Amniotic epithelial cell (primary cell): ENCODE results near the gene SIT1.

Experiments used
- DNase-seq: peaks from one replicate; pipeline ENCODE4 v3.0.0-alpha.2; 2010; ENCODE audit warnings: low read depth

Gene SIT1

GRCh38 chr9:35682520-35683315 lies 32.0 kb upstream of the SIT1 start:
- DNase-seq: no peak

DNA sequence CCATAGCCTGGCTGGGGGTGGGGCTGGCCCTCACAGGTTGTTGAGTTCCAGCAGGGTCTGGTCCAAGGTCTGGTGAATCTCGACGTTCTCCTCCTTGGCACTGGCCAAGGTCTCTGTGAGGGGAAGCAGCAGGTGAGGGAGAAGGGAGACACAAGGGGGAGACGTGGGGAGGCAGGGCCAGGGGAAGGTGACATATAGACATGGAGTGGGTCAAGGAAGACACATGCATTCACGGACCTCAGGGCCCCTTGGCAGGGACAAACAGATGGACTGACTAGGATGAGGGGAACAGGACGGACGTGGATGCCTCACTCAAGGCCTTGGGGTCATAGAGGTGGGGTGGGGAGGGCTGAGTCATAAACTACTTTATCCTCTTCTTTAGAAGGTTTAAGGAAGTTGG lies 31.3 kb upstream of the SIT1 start:
- DNase-seq: peak; percentile 45

- DNase-seq: peak; percentile 55
These were observed 30.7 kb upstream of the SIT1 start for GRCh38 chr9:35681341-35682002.

DNA sequence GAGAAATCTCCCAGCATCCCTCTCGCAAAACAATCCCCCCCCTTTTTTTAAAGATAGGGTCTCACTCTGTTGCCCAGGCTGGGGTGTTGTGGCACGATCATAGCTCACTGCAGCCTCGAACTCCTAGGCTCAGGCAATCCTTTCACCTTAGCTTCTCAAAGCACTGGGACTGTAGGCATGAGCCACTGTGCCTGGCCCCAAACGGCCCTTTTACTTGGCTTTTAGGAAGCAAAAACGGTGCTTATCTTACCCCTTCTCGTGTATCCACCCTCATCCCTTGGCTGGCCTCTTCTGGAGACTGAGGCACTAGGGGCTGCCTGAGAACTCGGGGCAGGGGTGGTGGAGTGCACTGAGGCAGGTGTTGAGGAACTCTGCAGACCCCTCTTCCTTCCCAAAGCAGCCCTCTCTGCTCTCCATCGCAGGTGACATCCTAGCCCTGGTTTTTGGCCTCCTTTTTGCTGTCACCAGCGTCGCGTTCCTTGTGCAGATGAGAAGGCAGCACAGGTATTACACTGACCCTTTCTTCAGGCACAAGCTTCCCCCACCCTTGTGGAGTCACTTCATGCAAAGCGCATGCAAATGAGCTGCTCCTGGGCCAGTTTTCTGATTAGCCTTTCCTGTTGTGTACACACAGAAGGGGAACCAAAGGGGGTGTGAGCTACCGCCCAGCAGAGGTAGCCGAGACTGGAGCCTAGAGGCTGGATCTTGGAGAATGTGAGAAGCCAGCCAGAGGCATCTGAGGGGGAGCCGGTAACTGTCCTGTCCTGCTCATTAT lies 29.8 kb upstream of the SIT1 start:
- DNase-seq: peak; percentile 72

DNA sequence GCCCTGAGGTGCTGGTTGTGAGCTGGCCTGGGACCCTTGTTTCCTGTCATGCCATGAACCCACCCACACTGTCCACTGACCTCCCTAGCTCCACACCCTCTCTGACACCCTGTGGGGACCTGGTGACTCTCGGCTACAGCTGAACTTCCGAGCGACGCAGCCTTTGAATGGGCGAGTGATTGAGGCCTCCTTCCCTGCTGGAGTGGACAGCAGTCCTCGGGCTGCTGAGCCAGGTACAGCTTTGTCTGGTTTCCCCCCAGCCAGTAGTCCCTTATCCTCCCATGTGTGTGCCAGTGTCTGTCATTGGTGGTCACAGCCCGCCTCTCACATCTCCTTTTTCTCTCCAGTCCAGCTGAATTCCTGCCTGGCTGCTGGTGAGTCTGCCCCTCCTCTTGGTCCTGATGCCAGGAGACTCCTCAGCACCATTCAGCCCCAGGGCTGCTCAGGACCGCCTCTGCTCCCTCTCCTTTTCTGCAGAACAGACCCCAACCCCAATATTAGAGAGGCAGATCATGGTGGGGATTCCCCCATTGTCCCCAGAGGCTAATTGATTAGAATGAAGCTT lies 29.1 kb upstream of the SIT1 start:
- DNase-seq: peak; percentile 22

DNA sequence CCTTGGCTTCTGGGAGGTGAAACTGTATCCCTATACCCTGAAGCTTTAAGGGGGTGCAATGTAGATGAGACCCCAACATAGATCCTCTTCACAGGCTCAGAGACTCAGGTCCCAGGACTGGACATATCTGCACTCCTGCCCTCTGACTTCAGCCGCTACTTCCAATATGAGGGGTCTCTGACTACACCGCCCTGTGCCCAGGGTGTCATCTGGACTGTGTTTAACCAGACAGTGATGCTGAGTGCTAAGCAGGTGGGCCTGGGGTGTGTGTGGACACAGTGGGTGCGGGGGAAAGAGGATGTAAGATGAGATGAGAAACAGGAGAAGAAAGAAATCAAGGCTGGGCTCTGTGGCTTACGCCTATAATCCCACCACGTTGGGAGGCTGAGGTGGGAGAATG lies 28.4 kb upstream of the SIT1 start:
- DNase-seq: no peak

DNA sequence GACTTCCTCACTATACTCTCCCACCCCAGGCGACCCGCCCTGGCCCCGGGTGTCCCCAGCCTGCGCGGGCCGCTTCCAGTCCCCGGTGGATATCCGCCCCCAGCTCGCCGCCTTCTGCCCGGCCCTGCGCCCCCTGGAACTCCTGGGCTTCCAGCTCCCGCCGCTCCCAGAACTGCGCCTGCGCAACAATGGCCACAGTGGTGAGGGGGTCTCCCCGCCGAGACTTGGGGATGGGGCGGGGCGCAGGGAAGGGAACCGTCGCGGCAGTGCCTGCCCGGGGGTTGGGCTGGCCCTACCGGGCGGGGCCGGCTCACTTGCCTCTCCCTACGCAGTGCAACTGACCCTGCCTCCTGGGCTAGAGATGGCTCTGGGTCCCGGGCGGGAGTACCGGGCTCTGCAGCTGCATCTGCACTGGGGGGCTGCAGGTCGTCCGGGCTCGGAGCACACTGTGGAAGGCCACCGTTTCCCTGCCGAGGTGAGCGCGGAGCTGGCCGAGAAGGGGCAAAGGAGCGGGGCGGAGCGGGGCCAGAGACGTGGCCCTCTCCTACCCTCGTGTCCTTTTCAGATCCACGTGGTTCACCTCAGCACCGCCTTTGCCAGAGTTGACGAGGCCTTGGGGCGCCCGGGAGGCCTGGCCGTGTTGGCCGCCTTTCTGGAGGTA lies 25.1 kb upstream of the SIT1 start:
- no peak for DNase-seq

GRCh38 chr9:35675204-35675603 lies 24.5 kb upstream of the SIT1 start:
- no peak for DNase-seq

GRCh38 chr9:35674025-35674361 lies 23.3 kb upstream of the SIT1 start:
- DNase-seq: no peak

- DNase-seq: no peak
These were observed 22.6 kb upstream of the SIT1 start, which contains the start of gene CA9 for GRCh38 chr9:35673132-35674024. Gene CA9, plus strand, starts transcription at chr9:35673928. Its CDS starts 32 bp downstream, at chr9:35673960.

DNA sequence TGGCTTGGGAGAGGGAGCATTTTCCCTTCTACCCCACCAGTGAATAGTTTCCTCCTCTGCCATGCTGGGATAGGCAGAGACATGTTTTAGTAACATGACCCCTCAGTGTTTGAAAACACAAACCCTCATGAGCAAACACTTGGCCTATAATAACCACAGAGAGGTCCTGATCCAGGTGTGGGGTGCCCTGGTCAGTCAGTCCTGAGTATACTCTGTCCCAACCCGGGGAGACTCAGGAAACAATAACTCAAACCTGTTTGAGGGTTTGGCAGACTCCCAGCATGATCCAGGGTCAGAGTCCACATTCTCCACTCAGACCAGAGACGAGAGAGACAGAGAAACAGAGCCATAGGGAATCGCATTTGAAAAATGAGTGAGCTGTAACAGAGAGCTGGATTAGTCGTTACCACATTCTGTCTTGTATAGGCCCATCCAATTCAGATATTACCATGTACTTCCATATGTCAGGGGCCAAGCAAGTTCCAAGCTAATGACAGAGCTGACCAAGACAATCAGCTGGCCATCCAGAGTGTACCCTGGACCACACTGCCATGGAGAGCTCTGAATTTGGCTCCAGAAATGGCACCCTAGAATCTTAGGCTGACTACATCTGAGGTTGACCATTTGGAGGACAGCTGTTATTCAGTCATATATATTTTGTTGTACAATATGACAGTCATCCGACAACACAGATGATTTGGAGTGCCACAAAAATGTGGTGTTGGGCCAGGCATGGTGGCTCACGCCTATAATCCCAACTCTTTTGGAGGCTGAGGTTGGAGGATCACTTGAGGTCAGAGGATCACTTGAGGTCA lies 18.8 kb upstream of the SIT1 start:
- DNase-seq: peak; percentile 92

DNA sequence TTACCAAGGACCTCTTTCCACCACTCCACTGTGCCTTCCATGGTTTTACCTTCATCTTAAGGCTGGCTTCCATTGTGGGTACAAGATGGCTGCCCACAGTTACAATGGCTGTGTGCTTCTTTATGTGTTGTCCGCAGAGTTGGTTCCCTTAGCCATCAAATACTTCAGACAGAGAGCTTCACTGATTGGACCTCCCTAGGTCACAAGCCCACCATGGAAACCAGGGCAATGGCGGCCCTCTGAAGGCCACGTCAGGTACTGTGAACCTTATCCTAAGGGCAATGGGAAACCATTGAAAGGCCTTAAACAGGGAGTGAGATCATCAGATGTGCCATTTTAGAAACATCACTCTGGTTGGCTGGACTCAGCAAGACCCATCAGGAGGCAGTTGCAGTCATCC lies 17.2 kb upstream of the SIT1 start:
- no peak for DNase-seq

DNA sequence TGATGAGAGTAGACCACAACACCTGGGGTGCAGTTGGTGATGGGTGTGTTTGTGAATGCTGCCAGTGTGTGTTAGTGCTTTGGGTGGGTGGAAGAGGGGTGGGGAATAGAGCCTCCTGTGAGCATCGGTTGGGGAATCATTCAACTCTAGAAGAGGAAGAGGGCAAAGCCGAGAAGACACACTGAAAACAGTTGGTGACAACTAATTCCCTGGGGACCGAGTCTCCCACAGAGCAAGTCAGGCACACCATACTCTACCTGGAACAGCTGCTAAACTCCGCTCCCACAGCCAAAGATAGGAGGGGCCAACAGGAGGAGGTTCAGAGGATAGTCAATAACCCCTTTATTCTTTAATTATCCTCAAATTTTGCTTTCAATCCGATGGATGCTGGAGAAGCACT lies 15.8 kb upstream of the SIT1 start:
- no peak for DNase-seq

GRCh38 chr9:35666045-35666444 lies 15.3 kb upstream of the SIT1 start:
- DNase-seq: peak; percentile 59

DNA sequence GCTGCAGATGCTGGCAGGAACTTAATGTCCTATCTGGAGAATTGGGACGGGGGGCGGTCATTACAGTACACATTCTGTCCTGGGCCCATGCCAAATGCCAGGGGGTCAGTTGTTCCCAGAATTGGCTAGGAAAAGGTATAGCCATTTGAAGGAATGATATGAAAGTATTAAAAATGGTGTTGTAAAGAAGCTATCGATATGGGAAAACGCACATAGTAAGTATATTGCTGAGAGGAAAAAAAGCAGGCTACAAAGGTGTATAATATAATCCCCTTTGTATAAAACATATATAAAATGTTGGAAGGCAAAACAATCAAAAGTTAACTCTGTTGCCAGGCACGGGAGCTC lies 14.7 kb upstream of the SIT1 start:
- no peak for DNase-seq

- peak; percentile 68 for DNase-seq
These were observed 14.1 kb upstream of the SIT1 start, which contains the start of gene ARHGEF39 for GRCh38 chr9:35664531-35665470. Gene ARHGEF39, minus strand, starts transcription at chr9:35665195. Its CDS starts 26 bp downstream, at chr9:35665169.

DNA sequence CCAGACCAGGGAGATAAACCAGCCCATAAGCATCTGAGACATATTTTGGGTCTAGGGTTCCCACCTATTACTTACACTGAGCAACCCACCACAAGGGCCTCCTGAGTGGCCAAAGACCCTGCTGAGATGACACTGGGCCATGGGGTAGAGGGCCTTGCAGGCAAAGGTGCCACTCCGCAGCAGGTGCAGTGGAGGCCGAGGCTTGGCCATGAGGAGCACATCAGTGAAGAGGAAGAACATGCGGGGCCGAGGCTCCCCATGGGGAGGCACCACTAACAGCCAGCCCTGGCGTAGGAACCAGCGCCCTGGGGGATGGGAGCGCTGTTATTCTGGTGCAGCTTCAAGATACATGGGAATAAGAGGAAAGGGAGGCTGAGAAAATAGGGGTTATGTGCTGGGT lies 11.7 kb upstream of the SIT1 start:
- no peak for DNase-seq

GRCh38 chr9:35661756-35662350 lies 11.1 kb upstream of the SIT1 start:
- DNase-seq: no peak
